GM19372 (cell line): ENCODE data around the gene GAREM1.
"Not testable (repeated sequence)": the region's sequence is repeated elsewhere in the genome, so short reads cannot be mapped to it uniquely, and the experiment has no call there.

ENCODE experiments used
- ATAC-seq: cut with Tn5 transposase; IDR thresholded peaks from one replicate; pipeline ENCODE4 v1.9.1; 2021; ENCODE audit warnings: mild to moderate bottlenecking, low read depth, moderate library complexity; ENCODE audit not compliant: unreplicated experiment

Gene GAREM1

DNA sequence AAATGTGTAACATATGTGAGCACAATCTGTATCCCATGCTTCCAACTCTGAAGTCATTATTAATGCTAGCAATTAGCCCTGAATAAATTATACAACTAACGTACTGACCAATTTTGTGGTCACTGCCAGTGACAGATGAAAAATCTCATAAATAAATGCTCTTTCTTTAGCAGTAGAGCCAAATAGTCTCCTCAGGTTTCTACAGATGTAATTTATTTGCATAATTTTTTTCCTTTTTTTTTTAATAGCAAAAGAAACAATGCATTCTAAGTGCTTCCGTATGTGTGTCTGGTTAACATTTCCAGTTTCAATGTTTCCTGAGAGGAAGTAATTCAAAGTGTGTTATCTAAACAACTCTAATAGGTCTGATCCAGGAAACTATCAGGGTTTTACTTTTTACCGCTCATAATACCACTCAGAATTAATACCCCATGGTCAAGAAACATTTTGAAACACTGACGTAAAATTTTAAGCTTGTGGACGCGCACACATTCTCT, 172.5 kb downstream of the GAREM1 start:
- no peak for ATAC-seq

DNA sequence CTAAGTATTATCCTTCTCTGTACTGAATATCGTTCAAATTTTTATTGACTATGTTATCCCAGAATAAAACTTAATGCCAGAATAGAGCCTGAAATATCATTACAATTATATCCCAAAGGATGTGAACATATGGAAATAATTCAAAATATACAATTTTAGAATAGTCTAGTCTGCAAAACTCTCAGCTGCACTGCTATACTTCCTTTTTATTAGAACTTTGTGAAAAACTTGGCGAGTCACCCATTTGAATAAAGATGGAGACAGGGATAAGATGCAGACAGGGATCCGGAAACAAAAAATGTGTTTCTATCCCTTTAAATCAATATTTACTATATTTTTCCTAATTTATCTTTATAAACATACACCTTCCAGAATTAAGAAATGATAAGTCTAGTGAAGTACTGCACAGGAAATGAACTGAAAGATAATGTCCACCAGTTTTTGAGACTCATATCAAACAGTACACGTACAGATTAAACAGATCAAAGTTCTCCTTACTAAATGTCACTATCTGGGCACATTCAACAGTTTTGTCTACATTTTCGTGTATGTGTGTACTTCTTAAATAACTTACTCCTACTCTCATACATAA, 173.0 kb downstream of the GAREM1 start:
- no peak for ATAC-seq

DNA sequence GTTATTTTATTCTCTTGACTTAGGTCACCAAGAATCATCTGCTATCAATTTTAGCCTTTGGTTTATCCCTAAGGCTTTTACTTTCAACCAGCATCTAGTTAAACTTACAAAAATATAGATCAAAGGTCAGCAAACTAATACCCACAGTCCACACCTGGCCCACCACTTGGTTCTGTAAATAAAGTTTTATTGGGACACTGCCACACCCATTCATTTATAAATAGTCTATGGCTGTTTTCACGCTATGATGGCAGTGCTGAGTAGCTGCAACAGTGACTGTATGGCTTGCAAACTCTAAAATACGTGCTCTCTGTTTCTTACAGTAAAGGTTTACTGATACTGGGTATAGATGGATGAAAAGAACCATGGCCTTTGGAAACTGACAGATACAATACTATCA, 173.8 kb downstream of the GAREM1 start:
- no peak for ATAC-seq

DNA sequence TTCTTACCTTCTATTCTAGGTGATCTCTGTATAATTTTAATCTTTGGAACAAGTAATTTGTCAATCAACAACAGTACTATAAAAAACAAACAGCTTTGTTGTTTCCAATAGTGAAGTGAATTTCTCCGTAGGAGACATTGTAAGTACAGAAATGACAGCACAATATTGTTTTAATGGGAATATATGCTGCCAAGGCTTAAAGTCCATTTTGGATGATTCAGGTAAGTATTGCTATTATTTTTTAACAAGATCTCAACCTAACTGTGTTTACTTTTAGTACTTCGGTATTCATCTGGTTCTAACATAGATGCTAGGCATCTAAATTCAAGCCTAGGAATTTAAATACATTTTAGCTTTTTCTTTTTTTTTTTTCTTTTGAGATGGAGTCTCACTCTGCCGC, 175.1 kb downstream of the GAREM1 start:
- no peak for ATAC-seq

DNA sequence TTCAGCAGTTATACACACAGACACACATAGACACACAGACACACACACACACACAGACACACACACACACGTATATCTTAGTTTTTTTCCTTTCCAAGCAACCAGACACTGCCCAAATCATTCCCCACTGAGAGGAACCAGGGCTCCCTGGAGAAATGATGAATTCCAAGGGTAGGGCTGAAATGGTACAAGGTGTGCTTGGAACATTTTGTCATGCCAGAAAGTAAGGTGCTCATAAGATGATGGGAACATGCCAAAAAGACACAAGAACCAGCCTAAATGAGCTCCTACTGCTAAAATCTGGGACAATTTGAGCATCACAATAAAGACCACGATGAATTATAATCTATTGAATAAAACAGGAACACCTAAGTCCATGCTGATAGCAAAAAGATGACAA, 177.6 kb downstream of the GAREM1 start:
- ATAC-seq = no peak

DNA sequence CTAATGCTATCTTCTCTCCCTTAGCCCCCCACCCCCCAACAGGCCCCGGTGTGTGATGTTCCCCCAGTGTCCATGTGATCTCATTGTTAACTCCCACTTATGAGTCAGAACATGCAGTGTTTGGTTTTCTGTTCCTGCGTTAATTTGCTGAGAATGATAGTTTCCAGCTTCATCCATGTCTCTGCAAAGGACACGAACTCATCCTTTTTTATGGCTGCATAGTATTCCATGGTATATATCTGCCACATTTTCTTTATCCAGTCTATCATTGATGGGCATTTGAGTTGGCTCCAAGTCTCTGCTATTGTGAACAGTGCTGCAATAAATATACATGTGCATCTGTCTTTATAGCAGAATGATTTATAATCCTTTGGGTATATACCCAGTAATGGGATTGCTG, 179.1 kb downstream of the GAREM1 start:
- ATAC-seq = not testable (repeated sequence)

DNA sequence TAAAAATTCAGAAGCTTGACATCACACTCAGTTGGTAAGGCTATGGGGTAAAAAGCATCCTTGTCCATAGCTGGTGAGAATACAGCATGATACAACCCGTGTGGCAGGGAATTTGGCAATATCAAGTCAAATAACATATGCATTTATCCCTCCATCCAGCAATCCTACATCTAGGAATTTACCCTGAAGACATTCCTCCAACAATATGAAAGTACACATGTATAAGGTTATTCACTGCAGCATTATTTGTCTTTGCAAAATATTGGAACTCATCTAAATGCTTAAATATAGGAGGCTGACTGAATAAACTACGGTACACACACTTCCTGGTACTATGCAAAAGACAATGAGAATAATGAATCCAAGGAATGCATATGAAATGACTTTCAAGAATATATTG, 179.9 kb downstream of the GAREM1 start:
- no peak for ATAC-seq

DNA sequence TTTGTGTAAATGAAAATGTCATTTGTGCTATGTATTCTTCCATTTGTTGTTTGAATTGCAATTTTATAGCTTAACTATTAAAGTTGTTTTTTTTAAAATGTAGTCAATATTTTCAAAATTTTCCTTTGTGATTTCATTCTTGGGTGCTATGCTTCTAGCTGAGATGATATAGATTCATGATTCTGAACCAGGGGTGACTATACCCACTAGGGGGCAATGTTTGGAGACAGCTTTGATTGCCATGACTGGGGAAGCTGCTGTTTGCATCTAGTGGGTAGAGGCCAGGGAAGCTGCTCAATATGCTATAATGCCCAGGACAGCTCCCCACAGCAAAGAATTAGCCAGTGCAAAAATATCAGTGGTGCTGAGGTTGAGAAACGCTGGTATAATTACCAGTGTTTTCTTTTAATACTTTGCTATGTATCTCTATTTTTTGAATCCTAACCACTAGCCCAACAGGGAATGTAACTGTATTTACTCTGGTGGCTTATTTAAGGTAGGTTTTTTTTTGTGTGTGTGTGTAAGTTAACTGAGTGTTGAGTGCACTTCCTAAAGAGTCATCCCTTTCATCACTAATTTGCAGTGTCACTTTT, 181.1 kb downstream of the GAREM1 start:
- peak; percentile 84 for ATAC-seq

DNA sequence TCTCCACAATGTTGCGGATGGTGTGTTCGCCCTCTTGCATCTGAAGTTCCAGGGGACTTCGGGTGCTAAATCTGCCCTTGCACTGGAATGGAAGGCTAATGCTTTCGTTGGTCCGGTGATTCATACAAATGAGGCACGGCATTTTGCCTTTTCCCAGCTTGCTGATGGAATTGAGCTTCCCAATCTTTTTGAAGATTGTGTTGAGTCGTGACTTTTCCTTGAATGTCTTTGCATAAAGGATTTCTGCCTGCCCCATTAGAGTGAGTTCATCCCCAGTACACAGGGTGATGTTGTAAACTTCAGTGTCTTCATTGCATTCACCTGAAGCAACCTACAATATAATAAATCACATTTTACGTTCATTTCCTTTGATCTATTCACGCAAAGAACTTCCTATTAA, 182.8 kb downstream of the GAREM1 start:
- ATAC-seq = no peak

DNA sequence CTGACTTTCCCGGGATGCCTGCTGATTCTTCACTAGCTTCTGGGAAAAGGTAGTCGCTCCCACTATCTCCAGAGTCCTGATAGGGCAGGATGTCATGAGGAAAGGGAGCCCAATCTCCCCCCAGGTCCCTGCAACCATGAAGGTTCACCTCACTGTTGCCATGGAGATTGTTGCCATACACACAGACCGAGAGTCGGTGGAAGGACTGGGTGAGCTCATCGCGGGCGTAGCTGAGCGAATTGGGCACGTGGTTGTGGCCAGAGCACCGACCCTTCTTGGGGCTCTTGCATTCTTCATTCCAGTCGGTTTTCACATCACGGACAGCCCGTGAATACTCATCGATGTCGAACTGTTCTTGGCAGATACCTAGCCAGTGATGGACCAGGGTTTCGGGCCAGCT, 183.4 kb downstream of the GAREM1 start:
- ATAC-seq = no peak

DNA sequence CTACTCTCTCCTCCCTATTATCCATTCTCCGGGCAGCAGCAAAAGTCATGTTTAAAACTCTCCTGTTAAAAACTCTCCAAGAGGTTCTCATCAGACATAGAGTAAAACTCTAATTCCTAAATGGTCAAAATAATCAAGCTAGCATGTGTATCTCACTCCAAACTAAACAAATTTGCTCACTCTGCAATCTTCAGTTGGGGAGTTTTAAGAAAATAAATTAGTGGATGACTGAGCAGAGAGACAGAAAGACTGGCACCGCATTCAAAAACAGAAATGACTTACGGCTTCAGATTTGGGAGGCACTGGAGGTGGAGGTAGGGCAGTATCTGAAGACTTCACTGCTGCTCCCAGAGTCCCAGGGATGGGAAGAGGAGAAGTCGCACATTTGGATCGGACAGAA, 183.9 kb downstream of the GAREM1 start:
- ATAC-seq = no peak

DNA sequence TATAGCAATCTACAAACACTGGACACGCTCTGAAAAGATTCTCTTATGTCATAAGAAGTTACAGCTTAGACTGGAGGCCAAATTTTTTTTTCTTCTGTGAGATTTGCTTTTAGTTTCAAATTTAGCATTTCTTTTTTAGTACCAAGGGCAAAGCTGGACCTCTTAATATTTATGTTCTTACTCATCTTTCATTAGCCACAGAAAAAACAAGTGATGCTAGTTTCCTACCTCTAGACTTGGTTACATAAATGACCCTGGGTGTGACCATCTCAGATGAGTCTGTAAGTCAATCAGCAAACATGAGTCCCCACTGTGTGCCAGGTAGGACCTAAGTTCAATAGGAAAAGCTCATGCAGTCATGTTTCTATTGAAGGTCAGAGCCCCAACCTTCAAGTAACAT, 186.4 kb downstream of the GAREM1 start:
- ATAC-seq = no peak

DNA sequence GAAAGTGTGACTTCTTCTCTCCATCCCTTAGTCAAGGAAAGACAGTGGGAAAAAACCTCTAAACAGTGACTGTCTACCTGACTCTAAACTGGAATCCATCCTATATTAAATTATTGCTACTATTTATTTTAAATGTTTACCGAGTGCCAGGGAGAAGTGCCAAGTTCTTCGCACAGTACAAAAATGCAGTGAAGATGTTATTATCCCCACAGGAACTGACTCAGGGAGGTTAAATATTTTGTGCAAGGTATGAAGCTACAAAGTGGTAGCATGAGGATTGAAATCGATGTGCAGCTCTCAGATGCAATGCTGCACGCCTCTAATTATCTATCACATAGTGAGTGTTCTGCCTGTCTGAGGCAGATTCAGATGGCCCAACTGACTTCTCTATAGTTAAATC, 189.8 kb downstream of the GAREM1 start:
- ATAC-seq = no peak

DNA sequence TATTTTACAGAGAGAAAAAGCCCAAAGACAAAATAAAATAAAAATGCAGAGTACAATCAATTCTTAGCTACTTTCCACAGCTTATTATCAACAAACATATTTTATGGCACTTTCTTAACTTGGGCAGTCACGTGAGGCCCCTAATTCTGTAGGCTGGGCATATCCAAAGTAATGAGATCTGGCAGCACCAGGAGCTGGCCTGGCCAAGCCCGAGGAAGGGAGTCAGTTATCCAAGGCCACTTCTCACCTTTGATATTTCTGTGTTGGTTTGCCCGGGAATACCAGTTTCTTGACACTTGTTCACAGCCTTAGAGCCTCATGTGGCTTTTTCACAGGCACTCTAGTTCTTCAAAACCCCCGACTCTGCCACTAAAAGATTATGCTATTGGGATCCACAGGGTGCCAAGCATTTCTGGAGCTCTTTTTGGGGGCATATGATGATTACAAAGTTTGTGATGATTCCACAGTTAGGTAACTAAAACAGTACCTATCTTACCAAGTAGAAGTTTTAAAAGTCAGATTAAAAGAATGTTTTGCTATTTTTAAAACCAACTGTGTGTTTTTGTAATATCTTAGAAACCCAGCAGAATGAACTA, 190.4 kb downstream of the GAREM1 start:
- no peak for ATAC-seq

DNA sequence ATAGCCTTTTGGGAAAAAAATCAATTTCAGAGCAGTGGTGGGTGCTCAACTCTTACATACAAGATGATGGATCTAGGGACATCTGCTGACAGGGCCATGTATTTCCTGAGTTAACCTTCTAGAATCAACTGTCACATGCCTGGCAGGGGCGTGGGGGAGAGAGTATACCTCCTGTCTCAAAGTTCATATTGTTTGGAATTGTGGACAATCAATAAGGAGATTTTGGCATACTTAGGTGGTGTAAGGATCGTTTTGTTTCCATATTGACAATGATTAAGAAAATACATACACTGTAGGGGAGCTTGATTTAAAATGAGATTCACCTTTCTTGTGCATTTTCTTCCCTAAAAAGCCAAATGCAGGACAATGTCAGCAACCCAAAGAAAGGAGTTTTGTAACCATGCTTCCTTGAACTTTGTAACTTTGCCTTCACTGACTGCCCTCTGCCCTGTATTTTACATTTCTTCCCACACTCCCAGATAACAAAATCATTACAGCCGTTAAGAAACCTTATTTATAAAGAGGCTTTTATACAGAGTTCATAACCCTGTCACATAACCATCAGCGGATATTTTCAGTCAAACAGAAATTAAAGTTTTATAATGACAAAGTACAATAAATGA, 192.4 kb downstream of the GAREM1 start:
- no peak for ATAC-seq

DNA sequence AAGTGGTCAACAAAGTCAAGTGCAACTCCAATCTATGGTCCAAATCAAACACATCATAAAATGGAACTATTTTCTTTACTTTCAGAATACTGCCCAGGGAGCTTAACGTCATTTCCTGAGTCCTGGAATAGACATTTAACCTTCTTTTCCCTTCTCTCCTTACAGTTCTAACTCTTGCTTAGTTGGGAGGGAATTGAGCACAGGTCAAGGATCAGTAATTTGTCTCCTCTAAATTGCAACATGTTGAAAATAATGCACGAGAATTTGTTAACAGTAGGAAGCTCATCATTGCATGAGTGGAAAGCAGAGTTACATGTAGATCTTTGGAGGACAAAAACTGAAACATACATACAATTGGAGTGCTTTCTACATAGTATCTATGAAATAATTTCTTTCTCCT, 193.1 kb downstream of the GAREM1 start:
- no peak for ATAC-seq

DNA sequence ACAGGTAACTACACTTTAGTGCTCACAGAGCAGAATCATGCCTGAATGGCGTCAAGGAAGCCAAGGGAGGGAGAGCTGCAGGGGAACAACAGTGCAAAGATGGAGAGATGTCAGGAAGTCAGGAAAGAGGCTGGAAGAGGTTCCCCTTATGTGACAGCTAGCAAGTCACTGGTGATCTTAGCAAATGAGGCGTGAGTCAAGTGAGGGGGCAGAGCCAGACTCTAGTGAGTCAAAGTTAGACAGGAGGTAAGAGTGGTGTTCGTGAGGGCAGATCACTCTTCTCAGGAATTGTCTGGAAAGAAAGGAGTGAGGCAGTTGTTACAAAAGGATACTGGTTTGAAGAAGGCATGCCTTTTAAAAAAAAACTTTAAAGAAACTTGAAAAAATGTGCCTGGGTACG, 193.8 kb downstream of the GAREM1 start:
- no peak for ATAC-seq

DNA sequence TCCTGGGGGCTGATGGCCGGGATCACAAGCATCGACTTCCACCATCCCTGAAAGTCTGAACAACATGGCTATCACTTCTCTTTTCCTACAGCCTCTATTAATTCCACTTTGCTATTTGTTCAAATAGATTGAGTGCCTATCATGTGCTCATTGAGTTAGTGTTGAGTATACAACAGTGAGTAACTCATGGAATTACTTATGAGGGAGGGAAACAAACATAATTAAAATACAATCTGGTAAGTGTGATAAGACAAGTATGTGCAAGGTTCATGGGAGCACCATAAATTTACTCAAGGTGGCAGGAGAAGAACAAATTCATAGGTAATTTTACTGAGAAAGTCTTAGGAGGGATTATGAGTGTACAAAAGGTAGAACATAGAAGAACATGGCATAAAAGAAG, 194.4 kb downstream of the GAREM1 start:
- ATAC-seq = no peak

DNA sequence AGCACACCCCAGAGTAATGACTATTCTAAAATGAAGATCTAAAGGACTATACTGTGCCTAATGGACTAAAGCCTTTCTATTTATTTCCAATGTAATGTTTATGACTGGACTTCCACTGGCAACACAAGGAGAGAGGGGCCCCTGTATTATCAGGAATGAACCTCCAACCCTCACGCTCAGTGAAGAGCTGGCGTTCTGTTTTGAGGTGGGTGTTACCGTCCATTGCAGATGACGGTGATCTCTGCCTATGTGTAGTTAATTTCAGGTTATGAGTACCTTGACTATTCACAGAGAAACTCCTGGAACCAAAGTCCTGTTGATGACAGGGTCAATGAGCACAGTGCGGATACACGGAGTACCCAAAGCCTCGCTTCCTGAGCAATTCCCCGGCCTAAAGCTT, 195.5 kb downstream of the GAREM1 start:
- no peak for ATAC-seq

DNA sequence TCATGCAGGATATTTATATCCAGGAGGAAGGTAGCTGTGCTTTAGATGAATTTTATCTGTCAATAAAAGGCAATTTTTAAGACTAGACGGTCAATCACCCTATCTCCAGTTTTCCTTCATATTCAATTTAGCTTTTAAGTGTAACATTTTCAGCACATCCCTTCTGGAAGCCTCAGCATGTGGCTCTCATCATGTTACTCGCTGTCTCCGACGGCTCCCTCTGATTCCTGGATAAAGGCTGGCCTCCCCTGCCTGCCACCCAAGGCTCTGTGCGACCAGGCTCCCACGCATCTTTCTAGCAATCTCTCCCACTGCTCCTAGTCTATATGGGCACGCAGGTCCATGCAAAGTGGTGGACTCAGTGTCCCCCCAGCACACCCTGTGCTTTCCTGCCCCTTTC, 196.4 kb downstream of the GAREM1 start:
- no peak for ATAC-seq

DNA sequence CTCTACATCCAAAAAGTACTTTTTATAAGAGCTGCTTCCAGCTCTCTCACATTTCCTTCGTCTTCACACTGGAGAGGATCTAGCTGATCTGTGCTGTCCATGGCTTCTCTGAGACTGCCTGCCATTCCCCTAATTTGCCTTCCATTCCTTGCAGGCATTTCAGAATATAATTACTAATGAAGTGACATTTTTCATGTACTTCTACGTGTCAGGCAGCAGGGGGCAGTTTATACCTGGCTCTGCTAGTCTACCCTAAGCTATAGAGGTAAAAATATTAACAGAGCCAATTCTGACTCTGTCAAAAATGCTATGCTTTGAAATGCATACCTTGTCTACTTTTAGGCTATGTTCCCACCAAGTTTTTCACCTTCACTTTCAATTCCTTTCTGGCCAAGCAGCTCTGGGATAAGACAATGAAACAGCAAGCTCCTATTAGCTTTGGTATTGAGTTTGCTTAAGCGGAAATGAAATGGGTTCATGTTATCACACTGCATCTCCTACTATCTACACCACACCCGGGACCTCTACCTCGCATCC, 198.9 kb downstream of the GAREM1 start:
- peak; percentile 78 for ATAC-seq

DNA sequence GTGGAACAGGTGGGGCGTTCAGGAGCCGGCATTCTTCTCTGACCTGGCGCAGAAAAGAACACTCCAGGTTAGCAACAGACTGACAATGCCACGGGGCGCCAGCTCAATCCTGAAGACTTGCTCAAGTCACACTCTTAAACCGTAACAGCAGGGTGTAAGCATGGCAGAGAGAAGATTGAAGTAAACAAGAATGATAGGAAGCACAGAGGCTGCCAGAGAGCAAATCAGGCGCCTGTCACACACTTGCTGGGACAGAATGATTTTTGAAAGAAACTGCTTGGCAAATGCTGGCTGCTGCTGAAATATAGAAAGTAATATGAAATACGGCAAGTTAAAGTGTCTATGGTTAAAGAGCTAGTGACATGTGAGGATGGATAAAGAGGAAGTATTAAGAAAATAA, 200.3 kb downstream of the GAREM1 start:
- ATAC-seq = no peak
